ENCODE results near the gene HERC2.
"Not testable (repeated sequence)": the region's sequence is repeated elsewhere in the genome, so short reads cannot be mapped to it uniquely, and the experiment has no call there.

Gene HERC2

GRCh38 chr15:28125673-28126651 is 196.0 kb downstream of the HERC2 start:
- DNase-seq = peak; percentile 46

DNA sequence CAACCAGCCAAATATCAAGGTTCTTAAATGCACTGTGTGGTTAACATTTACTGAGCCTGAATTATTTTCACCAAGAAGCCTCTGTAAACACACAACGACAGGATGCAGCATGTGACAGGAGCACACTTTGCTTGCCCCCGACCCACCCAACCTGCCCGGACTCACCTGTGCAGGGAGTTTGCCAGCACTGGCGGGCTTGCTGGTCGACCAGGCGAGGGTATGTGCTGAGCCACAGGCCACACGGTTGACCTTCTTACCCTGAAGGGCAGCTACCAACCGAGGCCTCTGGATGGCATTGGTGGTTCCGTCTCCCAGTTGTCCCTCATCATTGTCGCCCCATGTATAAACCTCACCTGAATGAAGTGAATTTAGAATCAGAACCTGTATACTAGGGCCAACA is 197.1 kb downstream of the HERC2 start:
- no peak for DNase-seq

DNA sequence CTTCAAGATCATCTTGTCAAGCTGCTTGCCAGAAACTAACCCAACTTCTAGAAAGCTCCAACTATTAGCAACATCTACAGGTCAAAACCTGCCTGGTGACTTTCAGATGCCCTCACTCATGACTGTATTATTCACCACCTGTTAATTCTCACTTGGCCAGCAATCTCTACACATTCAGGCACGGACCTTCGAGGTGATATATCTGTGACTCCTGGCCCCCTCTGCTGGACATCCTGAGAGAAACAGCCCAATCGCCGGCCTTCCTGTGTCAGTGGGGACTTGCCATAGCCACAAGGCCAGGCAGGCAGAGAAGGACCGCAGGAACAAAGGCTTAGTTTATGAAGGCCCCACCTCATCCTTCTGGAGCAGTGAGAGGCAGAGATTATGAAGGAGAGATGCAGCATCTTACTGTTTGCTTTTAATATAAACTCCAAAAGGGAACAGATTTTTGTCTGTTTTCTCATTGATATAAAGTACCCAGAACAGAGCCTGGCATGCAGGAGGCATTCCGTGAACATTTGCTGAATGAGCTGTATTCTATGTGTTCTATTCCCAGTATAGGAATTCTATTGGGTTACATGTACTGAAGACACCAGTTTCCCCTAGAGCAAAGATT is 198.5 kb downstream of the HERC2 start:
- DNase-seq = peak; percentile 38

- no peak for DNase-seq
These were observed 199.7 kb downstream of the HERC2 start for GRCh38 chr15:28122038-28122949.

- not testable (repeated sequence) for DNase-seq
These were observed 200.4 kb downstream of the HERC2 start for GRCh38 chr15:28121577-28121976.

- no peak for DNase-seq
These were observed 201.7 kb downstream of the HERC2 start for GRCh38 chr15:28120359-28120640.

DNA sequence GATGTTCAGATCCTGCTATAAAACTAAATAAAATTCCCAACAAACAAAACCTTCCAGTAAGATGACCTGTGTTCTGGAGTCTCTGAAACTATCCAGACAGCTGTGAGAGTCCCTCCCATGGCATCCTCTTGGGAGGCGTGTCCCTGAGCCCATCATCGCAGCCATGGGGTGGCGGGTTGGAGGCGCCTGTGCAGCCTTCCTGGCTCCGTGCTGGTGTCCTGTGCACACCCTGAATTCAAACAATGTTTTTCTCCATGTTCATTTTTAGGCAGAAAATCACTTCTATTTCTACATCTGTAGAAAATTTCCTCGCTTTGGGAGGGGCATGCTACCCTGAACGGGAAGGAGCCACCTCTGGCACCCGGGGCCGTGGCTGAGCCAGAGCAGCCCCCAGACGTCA is 203.4 kb downstream of the HERC2 start:
- DNase-seq = no peak

GRCh38 chr15:28118083-28118482 is 203.9 kb downstream of the HERC2 start:
- no peak for DNase-seq

GRCh38 chr15:28117432-28117990 is 204.5 kb downstream of the HERC2 start:
- DNase-seq = no peak

GRCh38 chr15:28116521-28117431 is 205.2 kb downstream of the HERC2 start:
- DNase-seq = no peak

- no peak for DNase-seq
These were observed 206.1 kb downstream of the HERC2 start for GRCh38 chr15:28115871-28116270.

DNA sequence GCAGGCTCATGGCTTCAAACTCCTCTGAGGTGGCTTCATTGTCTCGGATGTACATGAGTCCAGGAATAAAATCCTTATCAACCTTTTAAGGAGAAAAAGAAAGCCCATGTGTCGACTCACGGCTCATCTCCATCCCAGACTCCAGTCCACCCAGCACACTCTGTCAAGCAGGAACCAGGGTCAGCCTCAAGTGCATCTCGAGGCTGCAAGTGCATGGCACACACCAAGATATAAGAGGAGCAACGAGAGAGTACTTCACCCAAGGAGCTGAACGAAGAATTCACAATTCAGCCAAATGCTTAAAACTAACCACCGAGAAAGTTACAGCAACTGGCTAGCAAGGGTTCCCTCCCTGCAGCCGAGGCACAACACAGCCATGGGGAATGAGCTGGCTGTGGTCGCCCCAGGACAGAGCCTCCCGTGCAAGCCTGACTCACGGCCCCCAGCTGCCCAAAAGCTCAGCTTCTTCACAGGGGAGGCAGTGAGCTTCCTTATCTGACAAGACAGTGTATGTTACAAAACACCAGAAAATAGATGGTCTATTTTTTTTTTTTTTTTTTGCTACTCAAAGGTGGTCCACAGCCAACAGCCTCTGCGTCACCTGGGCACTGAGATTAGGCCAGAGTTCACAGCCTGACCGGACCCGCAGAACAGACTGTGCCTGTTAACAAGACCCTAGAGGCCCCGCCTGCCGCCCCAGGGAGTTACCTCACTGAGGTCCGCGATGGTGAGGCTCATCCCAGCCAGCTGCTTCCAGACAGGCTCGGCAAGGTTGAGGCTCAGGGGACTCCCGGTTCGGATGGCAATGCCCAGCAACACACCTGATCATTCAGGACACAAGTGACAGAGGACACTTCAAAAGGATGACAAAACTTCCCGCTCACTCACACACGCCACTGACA is 207.0 kb downstream of the HERC2 start:
- no peak for DNase-seq

GRCh38 chr15:28114114-28114455 is 207.9 kb downstream of the HERC2 start:
- DNase-seq = no peak

GRCh38 chr15:28113394-28114113 is 208.4 kb downstream of the HERC2 start:
- no peak for DNase-seq

DNA sequence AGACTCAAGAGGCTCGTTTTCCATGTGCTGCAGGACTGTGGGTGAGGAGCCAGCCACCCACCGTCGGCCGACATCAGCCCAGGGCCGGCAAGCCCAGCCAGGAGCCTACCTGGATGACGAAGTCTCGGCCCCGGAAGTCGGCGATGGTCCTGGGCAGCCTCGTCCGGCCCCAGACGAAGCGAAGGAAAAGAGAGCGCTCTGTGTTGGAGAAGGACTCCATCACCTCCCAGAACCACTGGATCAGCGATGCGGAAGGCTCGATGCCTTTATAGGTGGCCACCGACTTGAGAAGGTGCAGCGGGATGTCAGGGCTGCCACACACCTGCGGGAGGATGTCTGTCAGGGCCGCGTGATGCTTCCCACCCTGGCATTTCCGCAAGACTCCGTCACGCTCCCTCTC is 209.0 kb downstream of the HERC2 start:
- DNase-seq = no peak

DNA sequence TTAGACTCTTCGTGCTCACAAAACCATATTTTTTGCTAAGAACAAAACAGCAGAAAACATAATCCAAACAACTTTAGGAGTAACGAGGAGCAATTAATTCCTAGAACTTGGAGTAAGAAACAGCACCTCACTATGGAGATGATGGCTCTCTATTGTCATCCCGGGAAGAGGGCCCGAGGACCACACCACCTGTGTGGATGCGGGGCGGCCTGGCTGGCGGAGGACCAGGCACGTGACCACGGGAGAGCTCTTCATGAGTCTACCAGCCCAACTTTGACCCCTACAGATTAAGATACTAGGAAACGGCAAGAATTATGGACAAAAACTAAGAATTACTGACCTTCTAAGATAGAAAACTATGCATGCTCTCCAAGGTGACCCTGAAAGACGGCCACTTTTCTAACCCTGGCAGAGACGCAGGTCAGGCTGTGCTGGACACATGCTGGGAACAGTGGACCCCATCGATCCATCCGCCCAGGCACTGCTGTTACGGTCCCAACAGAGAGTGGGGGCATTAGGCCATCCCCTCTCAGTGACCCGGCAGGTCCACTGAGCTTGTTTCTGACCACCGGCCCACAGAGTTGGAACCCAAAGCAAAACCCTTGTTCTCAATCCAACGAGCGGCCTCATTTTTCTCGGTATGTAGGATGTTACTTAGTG is 209.7 kb downstream of the HERC2 start:
- no peak for DNase-seq

DNA sequence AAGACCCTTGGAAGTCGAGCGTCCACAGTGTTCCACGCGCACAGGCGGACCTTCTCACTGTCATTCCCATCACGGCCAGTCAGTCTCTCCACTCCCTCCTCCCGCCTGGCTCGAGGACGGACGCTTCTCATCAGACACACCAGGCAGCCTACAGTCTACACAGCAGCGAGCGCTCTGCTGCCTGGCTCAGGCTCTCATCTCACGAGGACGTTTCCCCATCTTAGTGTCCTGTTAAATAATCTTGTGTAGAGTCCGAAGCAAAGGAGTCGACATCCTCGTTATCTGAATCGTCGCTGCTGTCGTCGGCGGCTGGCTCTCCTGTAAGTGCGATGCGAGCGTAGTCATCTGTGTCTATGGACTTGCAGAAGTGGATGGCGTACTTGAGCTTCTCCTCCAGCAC is 210.4 kb downstream of the HERC2 start:
- no peak for DNase-seq

DNA sequence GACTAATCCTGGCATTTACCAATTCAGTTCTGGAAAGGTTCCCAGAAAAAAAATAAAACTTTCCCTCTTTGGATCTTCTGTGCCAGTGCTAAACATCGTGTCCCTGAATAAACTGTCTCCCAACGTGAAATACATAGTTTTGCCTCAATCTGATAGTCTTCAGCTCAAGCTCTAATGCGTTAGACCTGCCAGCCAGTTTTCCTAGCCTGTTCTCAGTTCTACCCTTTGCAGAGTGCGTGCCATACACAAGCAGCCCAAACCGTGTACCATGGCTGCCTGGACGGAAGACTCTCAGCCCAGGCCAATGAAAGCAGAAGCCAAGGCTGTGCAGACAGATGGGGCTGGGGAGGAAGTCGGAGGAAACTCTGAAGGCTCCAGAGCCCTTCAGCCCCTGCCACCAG is 211.5 kb downstream of the HERC2 start:
- no peak for DNase-seq

DNA sequence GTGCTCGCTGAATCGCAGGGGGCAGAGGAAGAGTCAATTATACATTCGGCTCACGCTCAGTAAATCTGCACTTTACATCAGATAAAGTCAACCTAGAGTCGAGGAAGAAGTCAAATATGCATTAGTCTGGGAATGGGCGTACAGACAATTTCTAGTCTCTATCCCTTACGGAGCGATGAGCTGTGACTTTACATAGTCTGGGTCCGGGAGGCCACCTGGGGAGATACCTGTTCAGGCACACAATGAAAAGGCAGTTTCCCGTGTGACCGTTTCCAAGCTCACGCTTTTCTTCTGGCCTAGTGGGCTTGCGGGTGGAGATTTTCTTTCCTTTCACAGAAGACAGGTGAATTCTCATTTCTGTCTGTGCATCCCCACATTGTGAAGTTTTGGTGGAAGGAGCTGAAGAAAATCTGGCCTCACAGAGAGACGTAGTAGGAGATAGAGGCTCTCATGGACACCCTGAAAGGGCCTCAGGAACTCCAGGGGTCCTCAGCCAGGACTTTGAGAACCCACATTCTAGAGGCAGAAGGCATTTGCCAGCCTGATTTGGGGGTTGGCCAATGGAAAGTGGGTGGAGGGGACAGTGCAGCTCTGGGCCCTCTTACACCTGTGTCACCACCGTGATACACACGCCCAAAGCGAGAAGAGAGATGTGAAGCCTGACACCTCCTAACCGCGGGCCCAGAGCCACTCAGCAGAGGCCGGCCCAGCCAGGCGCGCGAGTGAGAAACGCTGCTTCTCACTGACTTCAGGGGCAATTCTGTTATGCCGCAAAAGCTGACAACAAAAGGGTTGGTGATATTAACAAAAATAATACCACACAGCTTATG is 212.1 kb downstream of the HERC2 start:
- DNase-seq = peak; percentile 19

All from NCI-H345 (cell line).